WTC11 (cell line): ENCODE data around the gene PLA2G2E.

Experiments used
- ATF1 ChIP-seq: sonication (generic); formaldehyde crosslinking; IDR thresholded peaks from 2 replicates; pipeline ENCODE4 v1.8.1; 2023; ENCODE audit warnings: mild to moderate bottlenecking, moderate library complexity, missing genetic modification reagents
- CREB1 ChIP-seq: sonication (generic); formaldehyde crosslinking; IDR thresholded peaks from 2 replicates; pipeline ENCODE4 v1.8.0; 2023; ENCODE audit warnings: mild to moderate bottlenecking, missing genetic modification reagents
- CTCF ChIP-seq: fragments of 200-600 bp; IDR thresholded peaks from 2 replicates; pipeline ENCODE4 v1.8.0; 2022; ENCODE audit warnings: antibody characterized with exemption
- MAX ChIP-seq: sonication (generic); formaldehyde crosslinking; IDR thresholded peaks from 2 replicates; pipeline ENCODE4 v1.8.0; 2022; ENCODE audit warnings: mild to moderate bottlenecking, missing genetic modification reagents
- MYBL2 ChIP-seq: sonication (generic); formaldehyde crosslinking; IDR thresholded peaks from 2 replicates; pipeline ENCODE4 v1.8.1; 2023; ENCODE audit warnings: mild to moderate bottlenecking, moderate library complexity, missing genetic modification reagents
- NR2C2 ChIP-seq: sonication (generic); formaldehyde crosslinking; IDR thresholded peaks from 2 replicates; pipeline ENCODE4 v1.8.0; 2022; ENCODE audit warnings: mild to moderate bottlenecking, missing genetic modification reagents
- SP1 ChIP-seq: sonication (generic); formaldehyde crosslinking; conservative IDR thresholded peaks from 2 replicates; pipeline ENCODE4 v1.8.1; 2022; ENCODE audit warnings: missing genetic modification reagents
- USF1 ChIP-seq: sonication (generic); formaldehyde crosslinking; IDR thresholded peaks from 2 replicates; pipeline ENCODE4 v1.8.0; 2022; ENCODE audit warnings: mild to moderate bottlenecking, missing genetic modification reagents
- USF2 ChIP-seq: sonication (generic); formaldehyde crosslinking; IDR thresholded peaks from 2 replicates; pipeline ENCODE4 v1.8.1; 2023; ENCODE audit warnings: mild to moderate bottlenecking, missing genetic modification reagents, moderate library complexity
- ZBTB43 ChIP-seq: sonication (generic); formaldehyde crosslinking; IDR thresholded peaks from 2 replicates; pipeline ENCODE4 v1.8.1; 2023; ENCODE audit warnings: mild to moderate bottlenecking, missing genetic modification reagents
- ZNF121 ChIP-seq: sonication (generic); formaldehyde crosslinking; IDR thresholded peaks from 2 replicates; pipeline ENCODE4 v1.8.0; 2023; ENCODE audit warnings: missing genetic modification reagents

GRCh38 chr1:19884312-19884711, 39.1 kb downstream of the PLA2G2E start:
- no peak for TF ChIP-seq CTCF
- TF ChIP-seq CREB1: no peak
- TF ChIP-seq USF1 (CRISPR knock-in tag): no peak
- no peak for TF ChIP-seq USF2 (CRISPR knock-in tag)
- TF ChIP-seq MYBL2 (CRISPR knock-in tag): no peak
- no peak for TF ChIP-seq SP1 (CRISPR knock-in tag)
- TF ChIP-seq ZNF121 (CRISPR knock-in tag): no peak
- no peak for TF ChIP-seq ZBTB43 (CRISPR knock-in tag)
- no peak for TF ChIP-seq NR2C2
- TF ChIP-seq MAX (CRISPR knock-in tag): no peak
- no peak for TF ChIP-seq ATF1 (CRISPR knock-in tag)
